ENCODE results near the gene B9D2. TPM values are rescaled to one million over a fixed set of nuclear protein-coding genes. Genes with fewer than 3 reads are reported as not detected.

The B9D2 gene
- polyA plus RNA-seq, 1 of the 3 experiments (the other 2 are of a cell fraction) = 13.3 TPM

DNA sequence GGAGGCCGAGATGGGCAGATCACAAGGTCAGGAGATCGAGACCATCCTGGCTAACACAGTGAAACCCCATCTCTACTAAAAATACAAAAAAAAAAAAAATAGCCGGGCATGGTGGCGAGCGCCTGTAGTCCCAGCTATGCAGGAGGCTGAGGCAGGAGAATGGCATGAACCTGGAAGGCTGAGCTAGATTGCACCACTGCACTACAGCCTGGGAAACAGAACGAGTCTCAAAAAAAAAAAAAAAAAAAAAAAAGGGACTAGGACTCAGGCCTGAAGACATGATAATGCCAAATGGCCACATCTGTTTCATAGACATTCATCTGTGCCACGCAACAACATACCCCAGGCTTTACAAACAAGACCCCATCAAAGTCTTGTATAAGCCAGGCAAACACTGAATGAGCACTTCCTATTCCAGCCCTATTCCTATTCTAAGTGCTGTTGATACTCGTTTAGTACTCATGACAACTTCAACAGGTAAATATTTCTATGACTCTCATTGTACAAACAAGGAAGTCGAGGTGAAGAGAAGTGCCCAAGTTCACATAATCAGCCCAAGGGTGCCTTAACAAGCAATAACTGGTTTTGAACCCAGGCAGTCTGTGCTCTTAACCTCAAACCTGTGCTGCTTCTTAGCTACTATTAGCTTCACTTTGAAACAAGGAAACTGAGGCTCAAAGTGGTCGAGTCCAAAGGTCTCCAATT lies 1.7 kb downstream of the B9D2 start:
- no peaks in the 10 kb centered on the region for H4K20me1 ChIP-seq (ENCODE audit: insufficient read depth)
- DNase-seq = peak; percentile 4

DNA sequence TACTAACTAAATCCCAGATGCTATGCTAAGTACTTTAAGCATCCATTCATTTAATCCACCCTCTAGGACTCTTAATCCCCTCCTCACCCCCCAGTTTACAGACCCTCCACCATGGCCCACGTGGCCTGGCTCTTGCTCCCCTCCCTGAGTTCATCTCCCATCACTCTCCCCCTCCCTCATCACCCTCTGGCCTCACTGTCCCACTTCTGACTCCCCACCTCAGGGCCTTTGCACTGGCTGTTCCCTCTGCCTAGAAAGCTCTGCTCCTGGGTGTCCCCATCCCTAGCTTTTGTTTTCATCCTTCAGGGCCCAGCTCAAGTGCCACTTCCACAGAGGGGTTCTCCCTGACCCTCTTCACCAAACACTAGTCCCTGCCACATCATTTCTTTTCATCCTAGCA lies 4.2 kb downstream of the B9D2 start:
- no peak for TF ChIP-seq NFIC (IDR thresholded peaks at IDR 0.05; ENCODE audit: borderline replicate concordance)
- H3K27ac ChIP-seq (ENCODE audit: low read depth in 2 of 2, low read length in 1 of 2) = no peak overlapping the region
- H3K27me3 ChIP-seq (ENCODE audit: insufficient read depth) = no peaks in the 10 kb centered on the region
- H3K4me2 ChIP-seq = no peak overlapping the region
- peaks cover 6% of the 10 kb centered on the region for H3F3A ChIP-seq (replicated peaks; ENCODE audit: insufficient read depth)
- H3K9me2 ChIP-seq = no peaks in the 10 kb centered on the region
- no peak overlapping the region for H3K9ac ChIP-seq
- POLR2A ChIA-PET = no interaction called here
- WGBS (ENCODE audit: low lambda C conversion rate) = 100% methylated on average over 1 of the region's 1 CpG
- CTCF ChIA-PET = interaction anchor here (0.7 kb wide), 1 partner anchor 18 kb away, joined by 3 read pairs; no protein-coding TSS in a partner anchor
- DNase-seq = no peak
- H3K4me3 ChIP-seq (ENCODE audit: low read depth in 2 of 2, low read length in 1 of 2) = no peak overlapping the region
- H3K79me2 ChIP-seq (ENCODE audit: insufficient read depth) = peaks cover 9% of the 10 kb centered on the region
- H3K4me1 ChIP-seq (ENCODE audit: control insufficient read depth in 1 of 2, insufficient read depth in 2 of 2, low read depth in 1 of 2, low read length in 1 of 2) = peaks cover 0 to 8% of the 10 kb centered on the region in 2 experiments; a peak in 2 of 4 replicates
- no peaks in the 10 kb centered on the region for H3K36me3 ChIP-seq (replicated peaks in 1 of 2; ENCODE audit: control insufficient read depth in 1 of 2, insufficient read depth in 2 of 2, low read length in 1 of 2)
- no peak overlapping the region for H2AFZ ChIP-seq (ENCODE audit: low read depth)
- no peaks in the 10 kb centered on the region for H4K20me1 ChIP-seq (ENCODE audit: insufficient read depth)
- no peaks in the 10 kb centered on the region for H3K9me3 ChIP-seq

More for the DNA sequence above, 1.7 kb downstream of the B9D2 start:
- 80% methylated on average over 10 of the region's 10 CpGs for WGBS (ENCODE audit: low lambda C conversion rate)
- Histone ChIP-seq H3K36me3 (replicated peaks in 1 of 2; ENCODE audit: control insufficient read depth in 1 of 2, insufficient read depth in 2 of 2, low read length in 1 of 2) (no peaks in the 10 kb centered on the region), H3K79me2 (ENCODE audit: insufficient read depth) (peaks cover 33% of the 10 kb centered on the region), H3K9ac (no peak overlapping the region), H3K27ac (ENCODE audit: low read depth in 2 of 2, low read length in 1 of 2) (no peak overlapping the region), H3K4me2 (peak overlapping the region; percentile 78), H3K4me3 (ENCODE audit: low read depth in 2 of 2, low read length in 1 of 2) (no peak overlapping the region), H3K9me3 (no peaks in the 10 kb centered on the region), H3F3A (replicated peaks; ENCODE audit: insufficient read depth) (peaks cover 7% of the 10 kb centered on the region), H3K9me2 (no peaks in the 10 kb centered on the region), H2AFZ (ENCODE audit: low read depth) (no peak overlapping the region), H3K27me3 (ENCODE audit: insufficient read depth) (no peaks in the 10 kb centered on the region), H3K4me1 (ENCODE audit: control insufficient read depth in 1 of 2, insufficient read depth in 2 of 2, low read depth in 1 of 2, low read length in 1 of 2) (peaks cover 5 to 9% of the 10 kb centered on the region in 2 experiments; a peak in 2 of 4 replicates)
- POLR2A ChIA-PET = no interaction called here
- CTCF ChIA-PET = interaction anchor here (1.8 kb wide), 1 partner anchor 10 kb away, joined by 6 read pairs; no protein-coding TSS in a partner anchor
- TF ChIP-seq YY1 (IDR thresholded peaks at IDR 0.05; ENCODE audit: low read depth) = no peak
- TF ChIP-seq, protein P1, sequence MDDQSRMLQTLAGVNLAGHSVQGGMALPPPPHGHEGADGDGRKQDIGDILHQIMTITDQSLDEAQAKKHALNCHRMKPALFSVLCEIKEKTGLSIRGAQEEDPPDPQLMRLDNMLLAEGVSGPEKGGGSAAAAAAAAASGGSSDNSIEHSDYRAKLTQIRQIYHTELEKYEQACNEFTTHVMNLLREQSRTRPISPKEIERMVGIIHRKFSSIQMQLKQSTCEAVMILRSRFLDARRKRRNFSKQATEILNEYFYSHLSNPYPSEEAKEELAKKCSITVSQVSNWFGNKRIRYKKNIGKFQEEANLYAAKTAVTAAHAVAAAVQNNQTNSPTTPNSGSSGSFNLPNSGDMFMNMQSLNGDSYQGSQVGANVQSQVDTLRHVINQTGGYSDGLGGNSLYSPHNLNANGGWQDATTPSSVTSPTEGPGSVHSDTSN (IDR thresholded peaks at IDR 0.05) = no peak

DNA sequence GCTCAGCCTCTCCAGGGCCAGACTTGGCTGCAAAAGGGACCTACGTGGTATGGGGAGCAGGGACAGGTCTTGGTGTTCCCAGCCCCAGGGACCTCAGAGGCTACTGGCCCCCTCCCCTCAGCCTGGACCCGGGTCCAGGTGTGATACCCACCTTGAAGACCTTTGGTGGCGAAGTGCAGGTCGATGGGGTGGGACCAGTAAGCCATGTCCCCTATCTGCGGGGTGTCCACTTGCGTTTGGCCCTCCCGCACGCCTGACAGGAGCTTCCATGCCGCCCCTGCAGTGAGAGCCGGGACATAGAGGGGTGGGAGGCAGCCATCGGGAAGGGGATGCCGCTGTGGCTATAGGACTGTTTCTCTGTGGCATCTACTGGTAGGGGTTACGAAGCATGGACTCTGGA lies 6.2 kb downstream of the B9D2 start:
- CTCF ChIA-PET = no interaction called here
- TF ChIP-seq RFX5 (IDR thresholded peaks at IDR 0.05; ENCODE audit: low read length) (no peak), FOXM1 (IDR thresholded peaks at IDR 0.05; ENCODE audit: low read depth) (no peak), CHD2 (IDR thresholded peaks at IDR 0.05; ENCODE audit: low read length, partially characterized antibody) (no peak), EP300 (IDR thresholded peaks at IDR 0.05; ENCODE audit: borderline replicate concordance in 1 of 2, low read depth in 1 of 2, low read length in 1 of 2) (no peak), EZH2phosphoT487 (IDR thresholded peaks at IDR 0.05; ENCODE audit: borderline replicate concordance, low read depth) (no peak), TAF1 (IDR thresholded peaks at IDR 0.05; ENCODE audit: borderline replicate concordance, low read depth, low read length) (no peak), NFIC (IDR thresholded peaks at IDR 0.05; ENCODE audit: borderline replicate concordance) (no peak), RCOR1 (IDR thresholded peaks at IDR 0.05; ENCODE audit: low read length) (no peak), SMC3 (IDR thresholded peaks at IDR 0.05; ENCODE audit: low read depth, low read length) (no peak)
- TF ChIP-seq, protein P2, sequence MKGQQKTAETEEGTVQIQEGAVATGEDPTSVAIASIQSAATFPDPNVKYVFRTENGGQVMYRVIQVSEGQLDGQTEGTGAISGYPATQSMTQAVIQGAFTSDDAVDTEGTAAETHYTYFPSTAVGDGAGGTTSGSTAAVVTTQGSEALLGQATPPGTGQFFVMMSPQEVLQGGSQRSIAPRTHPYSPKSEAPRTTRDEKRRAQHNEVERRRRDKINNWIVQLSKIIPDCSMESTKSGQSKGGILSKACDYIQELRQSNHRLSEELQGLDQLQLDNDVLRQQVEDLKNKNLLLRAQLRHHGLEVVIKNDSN (IDR thresholded peaks at IDR 0.05; ENCODE audit: borderline replicate concordance, low read depth) = no peak
- TF ChIP-seq, protein P3, sequence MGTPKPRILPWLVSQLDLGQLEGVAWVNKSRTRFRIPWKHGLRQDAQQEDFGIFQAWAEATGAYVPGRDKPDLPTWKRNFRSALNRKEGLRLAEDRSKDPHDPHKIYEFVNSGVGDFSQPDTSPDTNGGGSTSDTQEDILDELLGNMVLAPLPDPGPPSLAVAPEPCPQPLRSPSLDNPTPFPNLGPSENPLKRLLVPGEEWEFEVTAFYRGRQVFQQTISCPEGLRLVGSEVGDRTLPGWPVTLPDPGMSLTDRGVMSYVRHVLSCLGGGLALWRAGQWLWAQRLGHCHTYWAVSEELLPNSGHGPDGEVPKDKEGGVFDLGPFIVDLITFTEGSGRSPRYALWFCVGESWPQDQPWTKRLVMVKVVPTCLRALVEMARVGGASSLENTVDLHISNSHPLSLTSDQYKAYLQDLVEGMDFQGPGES (IDR thresholded peaks at IDR 0.05; ENCODE audit: low read depth, low read length) = no peak
- TF ChIP-seq, protein P4, sequence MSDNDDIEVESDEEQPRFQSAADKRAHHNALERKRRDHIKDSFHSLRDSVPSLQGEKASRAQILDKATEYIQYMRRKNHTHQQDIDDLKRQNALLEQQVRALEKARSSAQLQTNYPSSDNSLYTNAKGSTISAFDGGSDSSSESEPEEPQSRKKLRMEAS (IDR thresholded peaks at IDR 0.05; ENCODE audit: low read depth) = no peak
- TF ChIP-seq, protein P5, sequence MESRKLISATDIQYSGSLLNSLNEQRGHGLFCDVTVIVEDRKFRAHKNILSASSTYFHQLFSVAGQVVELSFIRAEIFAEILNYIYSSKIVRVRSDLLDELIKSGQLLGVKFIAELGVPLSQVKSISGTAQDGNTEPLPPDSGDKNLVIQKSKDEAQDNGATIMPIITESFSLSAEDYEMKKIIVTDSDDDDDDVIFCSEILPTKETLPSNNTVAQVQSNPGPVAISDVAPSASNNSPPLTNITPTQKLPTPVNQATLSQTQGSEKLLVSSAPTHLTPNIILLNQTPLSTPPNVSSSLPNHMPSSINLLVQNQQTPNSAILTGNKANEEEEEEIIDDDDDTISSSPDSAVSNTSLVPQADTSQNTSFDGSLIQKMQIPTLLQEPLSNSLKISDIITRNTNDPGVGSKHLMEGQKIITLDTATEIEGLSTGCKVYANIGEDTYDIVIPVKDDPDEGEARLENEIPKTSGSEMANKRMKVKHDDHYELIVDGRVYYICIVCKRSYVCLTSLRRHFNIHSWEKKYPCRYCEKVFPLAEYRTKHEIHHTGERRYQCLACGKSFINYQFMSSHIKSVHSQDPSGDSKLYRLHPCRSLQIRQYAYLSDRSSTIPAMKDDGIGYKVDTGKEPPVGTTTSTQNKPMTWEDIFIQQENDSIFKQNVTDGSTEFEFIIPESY (IDR thresholded peaks at IDR 0.05; ENCODE audit: borderline replicate concordance, low read depth) = no peak

More for the DNA sequence above, 6.2 kb downstream of the B9D2 start:
- Histone ChIP-seq H3K4me3 (ENCODE audit: low read depth in 2 of 2, low read length in 1 of 2) (no peak overlapping the region), H3K36me3 (replicated peaks in 1 of 2; ENCODE audit: control insufficient read depth in 1 of 2, insufficient read depth in 2 of 2, low read length in 1 of 2) (no peaks in the 10 kb centered on the region), H3K79me2 (ENCODE audit: insufficient read depth) (peaks cover 13% of the 10 kb centered on the region), H3F3A (replicated peaks; ENCODE audit: insufficient read depth) (peaks cover 6% of the 10 kb centered on the region), H3K27ac (ENCODE audit: low read depth in 2 of 2, low read length in 1 of 2) (no peak overlapping the region), H2AFZ (ENCODE audit: low read depth) (no peak overlapping the region), H3K9me2 (no peaks in the 10 kb centered on the region), H3K9me3 (no peaks in the 10 kb centered on the region), H3K27me3 (ENCODE audit: insufficient read depth) (no peaks in the 10 kb centered on the region), H3K9ac (no peak overlapping the region), H3K4me2 (no peak overlapping the region), H3K4me1 (ENCODE audit: control insufficient read depth in 1 of 2, insufficient read depth in 2 of 2, low read depth in 1 of 2, low read length in 1 of 2) (peaks cover 0 to 18% of the 10 kb centered on the region in 2 experiments; a peak in 1 of 4 replicates), H4K20me1 (ENCODE audit: insufficient read depth) (peaks cover 5% of the 10 kb centered on the region)
- WGBS (ENCODE audit: low lambda C conversion rate) = 94% methylated on average over 11 of the region's 13 CpGs
- POLR2A ChIA-PET = no interaction called here
- peak; percentile 8 for DNase-seq

Data from SK-N-SH (cell line).